SU-DHL-6 (cell line): ENCODE data around the gene RAPGEF3.

Experiments used
- CTCF ChIP-seq: fragments of 200-600 bp; sonication (generic); IDR thresholded peaks from one replicate; pipeline ENCODE4 v1.5.1; 2017; ENCODE audit warnings: antibody characterized with exemption, mild to moderate bottlenecking, low read length, moderate library complexity; ENCODE audit not compliant: insufficient read depth, poor library complexity, severe bottlenecking
- EZH2phosphoT487 ChIP-seq: fragments of 200-600 bp; sonication (generic), shearing (Covaris generic); conservative IDR thresholded peaks from 2 replicates; pipeline ENCODE4 v1.6.1; 2018; ENCODE audit warnings: mild to moderate bottlenecking, antibody characterized with exemption, low read length, moderate library complexity, mixed read lengths

GRCh38 chr12:47752552-47752951 lies 6.1 kb downstream of the RAPGEF3 start:
- TF ChIP-seq EZH2phosphoT487, result no peak
- TF ChIP-seq CTCF, result no peak
